ENCODE data around the gene MAK. TPM values are rescaled to one million over a fixed set of nuclear protein-coding genes. Genes with fewer than 3 reads are reported as not detected.
"Not testable (repeated sequence)": the region's sequence is repeated elsewhere in the genome, so short reads cannot be mapped to it uniquely, and the experiment has no call there.

Gene MAK
- total RNA-seq, 1 donor from 2014 or later: not detected

DNA sequence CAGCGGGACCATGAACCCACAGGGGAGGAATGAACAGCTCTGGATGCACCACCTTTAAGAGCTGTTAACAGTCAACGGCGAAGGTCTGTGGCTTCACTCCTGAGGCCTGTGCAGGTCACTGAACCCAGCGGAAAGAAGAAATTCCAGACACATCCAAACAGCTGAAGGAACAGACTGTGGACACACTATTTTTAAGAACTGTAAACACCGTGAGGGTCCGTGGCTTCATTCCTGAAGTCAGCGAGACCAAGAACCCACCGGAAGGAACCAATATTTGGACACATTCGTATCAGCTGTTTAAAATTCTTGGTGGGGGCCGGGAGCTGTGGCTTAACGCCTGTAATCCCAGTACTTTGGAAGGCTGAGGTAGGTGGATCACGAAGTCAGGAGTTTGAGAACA, 96.1 kb downstream of the MAK start:
- Mint-ChIP-seq H3K4me3 (no peak overlapping the region), H3K4me1 (peaks cover 6% of the 10 kb centered on the region), H3K27ac (no peak overlapping the region), H3K9me3 (no peaks in the 10 kb centered on the region), H3K27me3 (no peaks in the 10 kb centered on the region), H3K36me3 (ENCODE audit: low read depth) (no peaks in the 10 kb centered on the region)
- TF ChIP-seq, protein P1, sequence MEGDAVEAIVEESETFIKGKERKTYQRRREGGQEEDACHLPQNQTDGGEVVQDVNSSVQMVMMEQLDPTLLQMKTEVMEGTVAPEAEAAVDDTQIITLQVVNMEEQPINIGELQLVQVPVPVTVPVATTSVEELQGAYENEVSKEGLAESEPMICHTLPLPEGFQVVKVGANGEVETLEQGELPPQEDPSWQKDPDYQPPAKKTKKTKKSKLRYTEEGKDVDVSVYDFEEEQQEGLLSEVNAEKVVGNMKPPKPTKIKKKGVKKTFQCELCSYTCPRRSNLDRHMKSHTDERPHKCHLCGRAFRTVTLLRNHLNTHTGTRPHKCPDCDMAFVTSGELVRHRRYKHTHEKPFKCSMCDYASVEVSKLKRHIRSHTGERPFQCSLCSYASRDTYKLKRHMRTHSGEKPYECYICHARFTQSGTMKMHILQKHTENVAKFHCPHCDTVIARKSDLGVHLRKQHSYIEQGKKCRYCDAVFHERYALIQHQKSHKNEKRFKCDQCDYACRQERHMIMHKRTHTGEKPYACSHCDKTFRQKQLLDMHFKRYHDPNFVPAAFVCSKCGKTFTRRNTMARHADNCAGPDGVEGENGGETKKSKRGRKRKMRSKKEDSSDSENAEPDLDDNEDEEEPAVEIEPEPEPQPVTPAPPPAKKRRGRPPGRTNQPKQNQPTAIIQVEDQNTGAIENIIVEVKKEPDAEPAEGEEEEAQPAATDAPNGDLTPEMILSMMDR (IDR thresholded peaks at IDR 0.05): no peak
- no peak for DNase-seq
- POLR2A ChIA-PET: no interaction called here
- intact Hi-C loops (cut with micrococcal nuclease): no loop called here
- ATAC-seq (ENCODE audit: low read depth): no peak
- CTCF ChIA-PET: no interaction called here

GRCh38 chr6:10741643-10742042, 96.7 kb downstream of the MAK start:
- H3K27me3 Mint-ChIP-seq; ATAC-seq (ENCODE audit: low read depth); H3K27ac Mint-ChIP-seq; CTCF ChIA-PET; H3K36me3 Mint-ChIP-seq (ENCODE audit: low read depth); H3K9me3 Mint-ChIP-seq; POLR2A ChIA-PET; DNase-seq; intact Hi-C loops (cut with micrococcal nuclease); H3K4me1 Mint-ChIP-seq; H3K4me3 Mint-ChIP-seq: not testable (repeated sequence)

DNA sequence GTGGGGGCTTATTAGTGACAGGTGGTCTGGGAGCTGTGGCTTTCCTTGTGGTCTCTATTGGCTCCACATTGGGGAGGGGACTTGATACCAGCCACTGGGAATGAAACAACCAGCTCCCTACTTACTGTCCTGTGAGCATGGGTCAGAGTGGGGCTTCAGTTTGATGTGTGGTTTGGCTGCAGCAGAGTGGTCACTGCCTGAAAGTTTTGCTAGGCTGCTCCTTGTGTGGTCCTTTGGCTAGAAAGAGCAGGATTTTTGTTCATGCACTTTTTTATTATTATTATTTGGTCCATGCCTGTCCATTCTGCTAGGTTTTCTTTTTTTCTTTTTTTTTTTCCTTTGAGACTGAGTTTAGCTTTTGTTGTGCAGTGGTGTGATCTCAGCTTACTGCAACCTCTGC, 98.3 kb downstream of the MAK start:
- H3K9me3 Mint-ChIP-seq: no peaks in the 10 kb centered on the region
- no peak for ATAC-seq (ENCODE audit: low read depth)
- POLR2A ChIA-PET: no interaction called here
- intact Hi-C loops (cut with micrococcal nuclease): no loop called here
- H3K4me1 Mint-ChIP-seq: no peaks in the 10 kb centered on the region
- no peak overlapping the region for H3K27ac Mint-ChIP-seq
- no peak for DNase-seq
- CTCF ChIA-PET: no interaction called here
- no peaks in the 10 kb centered on the region for H3K36me3 Mint-ChIP-seq (ENCODE audit: low read depth)
- H3K27me3 Mint-ChIP-seq: no peaks in the 10 kb centered on the region
- H3K4me3 Mint-ChIP-seq: no peak overlapping the region
- TF ChIP-seq, protein P1 (IDR thresholded peaks at IDR 0.05): no peak

DNA sequence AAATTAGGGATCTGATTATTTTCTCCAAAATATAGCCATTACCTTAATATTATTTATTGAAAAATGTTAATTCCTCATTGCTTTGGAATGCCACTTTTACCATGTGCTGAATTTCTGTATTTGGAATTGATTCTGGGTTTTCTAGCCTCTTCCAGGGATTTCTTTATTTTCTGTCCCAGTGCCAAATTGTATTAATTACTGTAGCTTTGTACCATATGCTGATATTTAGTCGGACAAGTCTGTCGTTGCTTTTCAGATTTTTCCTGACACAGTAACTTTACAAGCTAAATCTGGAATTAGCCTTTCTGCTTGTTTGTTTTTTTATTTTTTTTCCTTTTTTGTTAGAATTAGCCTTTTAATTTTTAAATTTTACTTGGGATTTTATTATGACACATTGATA, 101.6 kb downstream of the MAK start:
- no peak for DNase-seq
- Mint-ChIP-seq H3K4me3 (no peak overlapping the region), H3K27ac (no peak overlapping the region), H3K27me3 (no peaks in the 10 kb centered on the region), H3K4me1 (no peaks in the 10 kb centered on the region), H3K36me3 (ENCODE audit: low read depth) (peaks cover 6% of the 10 kb centered on the region), H3K9me3 (no peaks in the 10 kb centered on the region)
- ChIA-PET POLR2A (interaction anchor here (1.4 kb wide), 1 partner anchor 14 kb away, joined by 4 read pairs; the partner anchor contains the start of gene TMEM14C), CTCF (no interaction called here)
- no peak for ATAC-seq (ENCODE audit: low read depth)
- intact Hi-C loops (cut with micrococcal nuclease): no loop called here
- TF ChIP-seq, protein P1 (IDR thresholded peaks at IDR 0.05): no peak

- no peaks in the 10 kb centered on the region for H3K4me1 Mint-ChIP-seq
- ChIA-PET CTCF (no interaction called here), POLR2A (no interaction called here)
- H3K27me3 Mint-ChIP-seq: no peaks in the 10 kb centered on the region
- no peak overlapping the region for H3K4me3 Mint-ChIP-seq
- H3K9me3 Mint-ChIP-seq: no peaks in the 10 kb centered on the region
- DNase-seq (no peak), ATAC-seq (ENCODE audit: low read depth) (no peak)
- H3K36me3 Mint-ChIP-seq (ENCODE audit: low read depth): peaks cover 17% of the 10 kb centered on the region
- TF ChIP-seq, protein P1 (IDR thresholded peaks at IDR 0.05): no peak
- no peak overlapping the region for H3K27ac Mint-ChIP-seq
- intact Hi-C loops (cut with micrococcal nuclease): no loop called here
Observed at GRCh38 chr6:10733863-10734262, 104.5 kb downstream of the MAK start.

DNA sequence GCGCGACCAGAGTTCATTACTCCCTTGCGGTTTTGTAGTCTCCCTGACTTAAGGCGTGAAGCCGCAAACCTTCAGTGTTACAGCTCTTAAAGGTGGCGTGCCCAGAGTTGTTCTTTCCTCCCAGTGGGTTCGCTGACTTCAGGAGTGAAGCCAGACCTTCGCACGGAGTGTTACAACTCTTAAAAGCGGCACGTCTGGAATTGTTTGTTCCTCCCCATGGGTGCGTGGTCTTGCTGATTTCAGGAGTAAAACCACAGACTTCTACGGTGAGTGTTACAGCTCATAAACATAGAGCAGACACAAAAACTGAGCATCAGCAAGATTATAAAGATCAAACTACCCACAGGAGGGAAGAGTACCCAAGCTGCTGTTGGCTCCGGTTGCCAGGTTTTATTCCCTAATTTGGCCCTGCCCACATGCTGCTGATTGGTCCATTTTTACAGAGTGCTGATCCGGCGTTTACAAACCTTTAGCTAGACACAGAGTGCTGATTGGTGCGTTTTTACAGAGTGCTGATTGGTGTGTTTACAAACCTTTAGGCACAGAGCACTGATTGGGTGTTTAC, 105.1 kb downstream of the MAK start:
- Mint-ChIP-seq H3K4me3 (no peak overlapping the region), H3K4me1 (no peaks in the 10 kb centered on the region), H3K36me3 (ENCODE audit: low read depth) (peaks cover 23% of the 10 kb centered on the region), H3K27ac (no peak overlapping the region), H3K27me3 (no peaks in the 10 kb centered on the region), H3K9me3 (no peaks in the 10 kb centered on the region)
- no peak for DNase-seq
- intact Hi-C loops (cut with micrococcal nuclease): no loop called here
- TF ChIP-seq, protein P1 (IDR thresholded peaks at IDR 0.05): no peak
- POLR2A ChIA-PET: no interaction called here
- no peak for ATAC-seq (ENCODE audit: low read depth)
- CTCF ChIA-PET: no interaction called here
